ENCODE results near the gene STRC.
"Not testable (repeated sequence)": the region's sequence is repeated elsewhere in the genome, so short reads cannot be mapped to it uniquely, and the experiment has no call there.

- TF ChIP-seq CTCF, POLR2A (IDR thresholded peaks at IDR 0.05): not testable (repeated sequence)
Measured at GRCh38 chr15:43618700-43619099, at the start of gene STRC.

All from esophagus squamous epithelium (tissue), 4 donors.